Ovary (tissue), 3 donors: ENCODE results near the gene SPOCK1.

Experiments used
- CTCF ChIP-seq, 3 donors: fragments of 450-650 bp in 2 of 3; fragments of 200-600 bp in 1 of 3; IDR thresholded peaks; one replicate each; pipeline versions ENCODE4 v1.5.1 to v1.8.0; 2016 to 2022; ENCODE audit warnings: antibody characterized with exemption in 3 of 3, mild to moderate bottlenecking in 1 of 3
- POLR2A ChIP-seq: fragments of 450-650 bp; IDR thresholded peaks from one replicate; pipeline ENCODE4 v1.6.1; 2017; ENCODE audit warnings: antibody characterized with exemption, mild to moderate bottlenecking, moderate library complexity
- donor health status: DM: no; HTN: no; CAD: no.

- no peak for TF ChIP-seq CTCF (IDR thresholded peaks at IDR 0.05)
- TF ChIP-seq POLR2A = no peak
These were observed 137.8 kb downstream of the SPOCK1 start for GRCh38 chr5:137361280-137361679.
